ENCODE results near the gene HIVEP3.

The HIVEP3 gene

DNA sequence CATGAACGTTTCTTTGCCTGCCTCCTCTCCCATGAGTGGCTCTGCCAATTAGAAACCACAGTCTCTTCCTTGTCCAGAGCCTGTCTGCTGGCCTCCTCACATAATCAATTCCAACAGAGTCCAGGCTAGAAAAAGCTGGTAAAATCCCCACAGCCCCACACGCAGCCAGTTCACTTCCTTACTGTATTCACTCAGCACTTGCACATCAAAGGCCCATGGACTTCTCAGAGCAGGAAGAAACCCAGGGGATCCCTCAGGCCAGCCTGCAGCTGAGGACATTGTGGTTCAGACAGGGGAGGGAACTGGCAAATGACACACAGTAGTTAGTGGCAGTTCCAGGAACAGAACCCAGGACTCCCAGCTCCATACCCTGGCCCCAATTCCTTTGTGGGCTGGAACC is 262.7 kb downstream of the HIVEP3 start:
- no peak for DNase-seq (ENCODE audit: low read depth in 2 of 2, low spot score in 1 of 2)

DNA sequence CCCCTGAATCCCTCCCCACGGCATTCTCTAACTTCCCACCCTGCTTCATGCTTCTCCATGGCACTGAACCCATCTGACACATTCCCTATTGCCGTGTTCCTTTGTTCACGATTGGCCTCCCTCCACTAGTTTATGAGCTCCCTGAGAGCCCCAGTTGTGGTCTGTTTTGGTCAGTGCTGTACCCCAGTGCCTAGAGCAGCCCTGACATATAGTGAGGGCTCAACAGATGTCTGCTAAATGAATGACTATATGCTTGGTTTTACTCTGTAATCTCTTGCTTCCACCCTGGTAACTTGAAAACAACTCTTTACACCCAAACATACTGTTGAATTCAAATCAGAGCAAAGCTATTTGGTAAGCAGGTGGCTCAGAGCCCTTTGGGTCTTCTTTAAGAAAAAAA is 263.1 kb downstream of the HIVEP3 start:
- DNase-seq (ENCODE audit: low read depth in 2 of 2, low spot score in 1 of 2): no peak

- DNase-seq (ENCODE audit: low read depth in 2 of 2, low spot score in 1 of 2): no peak
Measured at GRCh38 chr1:41653574-41653973, 265.1 kb downstream of the HIVEP3 start.

DNA sequence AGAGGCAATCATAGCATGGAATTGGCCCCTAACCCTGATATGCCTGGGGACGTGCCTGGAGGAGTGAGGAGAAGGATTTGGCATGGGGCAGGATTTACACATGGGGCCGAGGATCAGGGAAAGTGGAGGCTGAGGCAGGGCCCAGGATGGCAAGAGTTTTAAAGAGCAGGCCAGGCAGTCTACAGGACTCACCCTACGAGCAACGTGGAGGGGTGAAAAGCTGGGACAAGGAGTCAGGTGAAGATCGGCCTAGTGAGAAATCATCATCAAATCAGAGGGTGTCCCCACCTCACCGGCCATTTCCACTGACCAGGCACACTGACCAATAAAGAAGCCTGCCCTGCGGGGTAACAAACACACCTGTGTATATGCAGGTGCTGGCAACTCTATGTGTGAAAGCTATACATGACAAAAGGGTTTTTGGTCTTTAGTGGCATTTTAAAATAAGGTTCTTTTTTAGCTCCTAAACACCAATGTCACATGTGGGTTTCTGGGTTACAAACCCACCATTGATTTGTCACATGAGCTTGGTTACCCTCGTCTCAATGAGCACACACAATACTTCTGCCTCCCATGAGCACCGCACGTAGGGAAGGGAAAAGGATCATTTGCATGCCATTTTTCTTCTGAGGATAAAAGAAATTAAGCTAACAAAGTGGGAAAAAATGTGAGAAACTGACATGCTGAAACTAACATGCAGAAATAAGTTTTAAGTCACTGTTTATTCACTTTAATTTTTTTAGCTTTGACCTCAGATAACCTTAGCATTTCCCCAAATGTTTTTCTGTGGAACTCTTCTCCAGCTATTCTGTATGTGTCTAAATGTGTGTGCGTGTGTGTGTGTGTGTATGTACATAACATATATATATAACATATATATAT is 266.1 kb downstream of the HIVEP3 start:
- no peak for DNase-seq (ENCODE audit: low read depth in 2 of 2, low spot score in 1 of 2)

GRCh38 chr1:41650028-41650880 is 268.5 kb downstream of the HIVEP3 start:
- no peak for DNase-seq (ENCODE audit: low read depth in 2 of 2, low spot score in 1 of 2)

DNA sequence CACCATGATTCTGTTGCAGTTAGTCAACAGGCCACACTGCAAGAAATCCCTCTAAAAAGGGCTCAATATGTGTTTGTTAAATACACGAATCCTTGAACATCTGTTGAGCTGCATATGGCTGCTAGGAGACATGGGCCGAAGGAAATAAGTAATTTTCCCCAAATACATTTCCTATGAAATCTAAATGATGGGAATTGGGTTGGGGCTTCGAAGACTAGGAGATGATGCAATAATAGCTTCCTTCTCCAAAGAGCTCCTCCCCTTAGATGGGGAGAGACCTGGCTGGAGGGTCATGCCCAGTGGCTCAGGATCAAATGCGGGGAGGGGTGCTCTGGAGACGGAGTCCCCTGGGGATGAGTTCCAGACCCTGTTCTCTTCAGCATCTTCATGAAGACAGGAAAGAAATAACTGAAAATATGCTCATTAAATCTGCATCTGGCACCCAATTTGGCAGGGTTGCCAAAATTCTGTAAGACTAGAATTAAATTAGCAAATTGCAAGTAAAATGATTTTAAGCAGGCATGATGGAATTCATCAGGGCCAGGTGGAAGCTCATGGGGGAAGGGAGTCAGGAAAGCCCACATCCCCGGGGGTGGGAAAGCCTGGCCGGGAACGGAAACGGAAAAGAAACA is 269.2 kb downstream of the HIVEP3 start:
- no peak for DNase-seq (ENCODE audit: low read depth in 2 of 2, low spot score in 1 of 2)

GRCh38 chr1:41648844-41649243 is 269.9 kb downstream of the HIVEP3 start:
- DNase-seq (ENCODE audit: low read depth in 2 of 2, low spot score in 1 of 2): no peak

- no peak for DNase-seq (ENCODE audit: low read depth in 2 of 2, low spot score in 1 of 2)
Measured at GRCh38 chr1:41648230-41648629, 270.5 kb downstream of the HIVEP3 start.

- DNase-seq (ENCODE audit: low read depth in 2 of 2, low spot score in 1 of 2): no peak
Measured at GRCh38 chr1:41647221-41648135, 271.2 kb downstream of the HIVEP3 start.

DNA sequence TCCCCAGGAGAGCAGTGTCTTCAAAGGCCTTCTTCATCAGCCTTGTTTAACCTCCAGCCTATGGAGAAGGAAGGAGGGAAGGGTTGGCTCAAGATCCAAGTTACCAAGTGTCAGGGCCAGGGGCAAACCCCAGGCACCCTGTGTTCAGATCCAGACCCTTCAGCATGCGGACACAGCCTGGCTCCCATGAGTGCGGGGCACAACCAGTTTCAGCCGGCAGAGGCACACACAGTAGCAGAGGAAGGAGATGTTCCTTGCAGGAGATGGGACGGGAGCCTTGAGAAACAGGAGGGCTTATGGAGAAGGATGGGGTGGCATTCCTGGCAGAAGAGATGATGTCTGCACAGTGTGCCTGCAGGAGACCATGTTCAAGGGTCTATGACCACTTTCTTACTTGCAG is 272.5 kb downstream of the HIVEP3 start:
- DNase-seq (ENCODE audit: low read depth in 2 of 2, low spot score in 1 of 2): no peak

- DNase-seq (ENCODE audit: low read depth in 2 of 2, low spot score in 1 of 2): no peak
Measured at GRCh38 chr1:41645062-41645461, 273.7 kb downstream of the HIVEP3 start.

GRCh38 chr1:41642922-41643821 is 275.6 kb downstream of the HIVEP3 start:
- DNase-seq (ENCODE audit: low read depth in 2 of 2, low spot score in 1 of 2): no peak

DNA sequence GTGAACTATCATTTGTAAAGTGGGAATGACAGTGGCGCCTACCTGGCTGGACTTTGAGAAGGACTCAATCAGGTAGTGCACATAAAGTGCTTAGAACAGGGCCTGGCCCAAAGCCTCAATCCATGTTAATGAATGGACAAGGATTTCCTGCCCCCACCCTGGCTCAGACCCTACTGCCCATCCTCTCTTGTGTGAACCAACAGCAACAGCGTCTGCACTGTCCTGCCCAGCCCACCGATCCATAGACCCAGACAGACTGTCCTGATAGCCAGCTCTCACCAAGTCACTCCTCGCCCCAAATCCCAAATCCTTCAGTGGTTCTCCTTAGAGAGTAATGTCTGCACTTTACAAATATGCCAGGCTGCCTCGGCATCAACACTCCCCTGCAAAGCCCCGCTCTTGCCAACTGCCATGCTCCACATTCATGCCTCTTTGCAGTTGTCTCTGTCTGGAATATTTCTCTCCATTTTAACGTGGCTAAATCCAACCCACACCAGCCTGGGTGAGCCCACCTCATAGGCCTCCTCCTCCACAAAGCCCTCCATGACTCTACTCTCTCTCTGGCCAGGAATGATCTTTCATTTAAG is 276.7 kb downstream of the HIVEP3 start:
- no peak for DNase-seq (ENCODE audit: low read depth in 2 of 2, low spot score in 1 of 2)

DNA sequence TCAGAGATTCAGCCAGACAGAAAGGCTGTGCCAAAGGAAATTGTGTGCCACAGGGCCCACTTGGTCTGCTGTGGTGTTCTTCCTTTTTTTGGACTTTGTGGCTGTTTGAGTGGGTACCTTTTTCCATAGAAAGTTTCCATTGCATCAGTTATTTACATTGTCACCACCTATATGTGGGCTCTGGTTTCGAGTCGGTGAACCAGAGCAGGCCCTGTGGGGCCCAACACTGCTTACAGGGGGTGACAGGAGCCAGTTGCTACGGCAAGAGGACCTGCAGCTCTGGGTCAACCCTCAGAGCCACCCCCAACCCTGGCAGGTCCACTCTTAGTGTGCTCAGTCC is 277.3 kb downstream of the HIVEP3 start:
- no peak for DNase-seq (ENCODE audit: low read depth in 2 of 2, low spot score in 1 of 2)

- no peak for DNase-seq (ENCODE audit: low read depth in 2 of 2, low spot score in 1 of 2)
Measured at GRCh38 chr1:41640756-41641474, 277.8 kb downstream of the HIVEP3 start.

- DNase-seq (ENCODE audit: low read depth in 2 of 2, low spot score in 1 of 2): no peak
Measured at GRCh38 chr1:41640141-41640751, 278.5 kb downstream of the HIVEP3 start.

GRCh38 chr1:41639332-41639936 is 279.3 kb downstream of the HIVEP3 start:
- DNase-seq (ENCODE audit: low read depth in 2 of 2, low spot score in 1 of 2): peak in 1 of 2 donors; percentile 18

Measured in stimulated activated CD8-positive, alpha-beta memory T cell treated with anti-CD3 and anti-CD28 coated beads, Interleukin-4, amount 100 ng/mL, for 4 hours (primary cell).